ENCODE results near the gene ZNF573.

The ZNF573 gene

GRCh38 chr19:37695144-37695899 lies 84.1 kb downstream of the ZNF573 start:
- no peak for DNase-seq (ENCODE audit: low spot score)

- DNase-seq (ENCODE audit: low spot score): no peak
These were observed 86.3 kb downstream of the ZNF573 start for GRCh38 chr19:37692956-37693620.

GRCh38 chr19:37691881-37692504 lies 87.4 kb downstream of the ZNF573 start:
- DNase-seq (ENCODE audit: low spot score): peak; percentile 92

Small RNAs within 50 kb of the gene (small RNA-seq; reads per million reads assigned to genes)
- gene SELENOKP1: 0 reads per million in 2 experiments

Data from SK-N-DZ (cell line).